Fibroblast of lung (primary cell): ENCODE measurements around the gene MRPL21. TPM values are rescaled to one million over a fixed set of nuclear protein-coding genes. Genes with fewer than 3 reads are reported as not detected.

ENCODE experiments used
- DNase-seq, 2 donors: peaks; one replicate each; pipeline versions ENCODE4 v3.0.0 to v3.0.0-alpha.2; 2010; ENCODE audit warnings: low read depth in 2 of 2
- H2AFZ ChIP-seq: 2 replicates; pipeline ENCODE4 v1.5.1; 2012; ENCODE audit warnings: low read length, control low read depth, inconsistent platforms
- H3K27ac ChIP-seq: 2 replicates; pipeline ENCODE4 v1.5.1; 2011; ENCODE audit warnings: low read length, control low read depth; ENCODE audit not compliant: insufficient read depth
- H3K27me3 ChIP-seq: 2 replicates; pipeline ENCODE4 v1.5.1; 2011; ENCODE audit warnings: mild to moderate bottlenecking, low read length; ENCODE audit not compliant: control insufficient read depth, insufficient read depth
- H3K36me3 ChIP-seq: 2 replicates; pipeline ENCODE4 v1.5.1; 2011; ENCODE audit warnings: low read length; ENCODE audit not compliant: control insufficient read depth, insufficient read depth
- H3K4me1 ChIP-seq: 2 replicates; pipeline ENCODE4 v1.5.1; 2011; ENCODE audit warnings: low read length; ENCODE audit not compliant: control insufficient read depth, insufficient read depth; ENCODE audit errors: extremely low read depth
- H3K4me2 ChIP-seq: 2 replicates; pipeline ENCODE4 v1.5.1; 2011; ENCODE audit warnings: low read length, control low read depth; ENCODE audit not compliant: insufficient read depth; ENCODE audit errors: extremely low read depth
- H3K4me3 ChIP-seq, 4 experiments: fragments of 200-600 bp in 1 of 4; sonication (generic) in 1 of 4; replicated peaks in 1 of 4; 2 replicates each; pipeline ENCODE4 v1.5.1; 2011 to 2016; ENCODE audit warnings: low read length in 4 of 4, low read depth in 3 of 4, mild to moderate bottlenecking in 3 of 4, control low read depth in 2 of 4, inconsistent platforms in 1 of 4, mixed read lengths in 1 of 4; ENCODE audit not compliant: insufficient read depth in 1 of 4; ENCODE audit errors: control extremely low read depth in 1 of 4
- H3K79me2 ChIP-seq: 2 replicates; pipeline ENCODE4 v1.5.1; 2012; ENCODE audit warnings: mild to moderate bottlenecking, low read length, inconsistent platforms; ENCODE audit not compliant: control insufficient read depth, insufficient read depth
- H3K9ac ChIP-seq: 2 replicates; pipeline ENCODE4 v1.5.1; 2011; ENCODE audit warnings: mild to moderate bottlenecking, low read length, control low read depth; ENCODE audit not compliant: insufficient read depth
- H3K9me3 ChIP-seq: 2 replicates; pipeline ENCODE4 v1.5.1; 2012; ENCODE audit warnings: low read depth, low read length; ENCODE audit not compliant: control insufficient read depth, insufficient read depth
- H4K20me1 ChIP-seq: 2 replicates; pipeline ENCODE4 v1.5.1; 2011; ENCODE audit warnings: low read length; ENCODE audit not compliant: control insufficient read depth, insufficient read depth; ENCODE audit errors: extremely low read depth
- EZH2 ChIP-seq: IDR thresholded peaks from 2 replicates; pipeline ENCODE4 v1.5.1; 2012; ENCODE audit warnings: low read length, control low read depth, mild to moderate bottlenecking; ENCODE audit errors: missing control alignments
- polyA plus RNA-seq, 2 donors: library from polyadenylated mRNA; depleted of rRNA in 1 of 2; stranded (reverse) in 1 of 2; unstranded in 1 of 2; fragments of >200 nt; gene quantifications; 2 replicates each; pipeline ENCODE4 v1.2.1, GENCODE V29; 2011 to 2012; ENCODE audit warnings: missing spikeins in 1 of 2
- total RNA-seq: library from RNA; depleted of rRNA; stranded (reverse); fragments of >200 nt; gene quantifications from 2 replicates; pipeline ENCODE4 v1.2.1, GENCODE V29; 2014
- TF ChIP-seq, protein P1 (sequence below), 2 donors: IDR thresholded peaks in 1 of 2; conservative IDR thresholded peaks in 1 of 2; 1 replicate in 1 of 2; 2 replicates in 1 of 2; pipeline ENCODE4 v1.5.1; 2011 to 2012; ENCODE audit warnings: low read length in 2 of 2, control low read depth in 1 of 2, inconsistent platforms in 1 of 2, low read depth in 1 of 2, mild to moderate bottlenecking in 1 of 2

Gene MRPL21
- total and polyA plus RNA-seq, 2 donors (not counting 1 experiment from before 2014, with no cell fraction given): 31.6 to 59.9 TPM

GRCh38 chr11:68948935-68949334 is 45.3 kb upstream of the MRPL21 start:
- Histone ChIP-seq H3K36me3 (no peaks in the 10 kb centered on the region), H2AFZ (no peak overlapping the region), H3K4me2 (no peak overlapping the region), H3K9me3 (no peaks in the 10 kb centered on the region), H3K27ac (no peak overlapping the region), H3K27me3 (no peaks in the 10 kb centered on the region), H3K79me2 (no peaks in the 10 kb centered on the region), H4K20me1 (no peaks in the 10 kb centered on the region), H3K9ac (no peak overlapping the region), H3K4me1 (peaks cover 2% of the 10 kb centered on the region), H3K4me3 (no peak overlapping the region)
- TF ChIP-seq, protein P1, sequence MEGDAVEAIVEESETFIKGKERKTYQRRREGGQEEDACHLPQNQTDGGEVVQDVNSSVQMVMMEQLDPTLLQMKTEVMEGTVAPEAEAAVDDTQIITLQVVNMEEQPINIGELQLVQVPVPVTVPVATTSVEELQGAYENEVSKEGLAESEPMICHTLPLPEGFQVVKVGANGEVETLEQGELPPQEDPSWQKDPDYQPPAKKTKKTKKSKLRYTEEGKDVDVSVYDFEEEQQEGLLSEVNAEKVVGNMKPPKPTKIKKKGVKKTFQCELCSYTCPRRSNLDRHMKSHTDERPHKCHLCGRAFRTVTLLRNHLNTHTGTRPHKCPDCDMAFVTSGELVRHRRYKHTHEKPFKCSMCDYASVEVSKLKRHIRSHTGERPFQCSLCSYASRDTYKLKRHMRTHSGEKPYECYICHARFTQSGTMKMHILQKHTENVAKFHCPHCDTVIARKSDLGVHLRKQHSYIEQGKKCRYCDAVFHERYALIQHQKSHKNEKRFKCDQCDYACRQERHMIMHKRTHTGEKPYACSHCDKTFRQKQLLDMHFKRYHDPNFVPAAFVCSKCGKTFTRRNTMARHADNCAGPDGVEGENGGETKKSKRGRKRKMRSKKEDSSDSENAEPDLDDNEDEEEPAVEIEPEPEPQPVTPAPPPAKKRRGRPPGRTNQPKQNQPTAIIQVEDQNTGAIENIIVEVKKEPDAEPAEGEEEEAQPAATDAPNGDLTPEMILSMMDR (conservative IDR thresholded peaks at IDR 0.05 in 1 of 2, IDR thresholded peaks at IDR 0.05 in 1 of 2; ENCODE audit: low read depth in 1 of 2, low read length in 2 of 2): no peak
- no peak for TF ChIP-seq EZH2
- DNase-seq: peak in 1 of 2 donors; percentile 20

- Histone ChIP-seq H3K79me2 (no peaks in the 10 kb centered on the region), H3K27me3 (no peaks in the 10 kb centered on the region), H3K9ac (no peak overlapping the region), H3K36me3 (no peaks in the 10 kb centered on the region), H3K4me1 (peaks cover 2% of the 10 kb centered on the region), H3K4me2 (no peak overlapping the region), H4K20me1 (no peaks in the 10 kb centered on the region), H3K27ac (no peak overlapping the region), H3K4me3 (no peak overlapping the region), H2AFZ (no peak overlapping the region), H3K9me3 (no peaks in the 10 kb centered on the region)
- DNase-seq: peak in 1 of 2 donors; percentile 24
- TF ChIP-seq, protein P1 (conservative IDR thresholded peaks at IDR 0.05 in 1 of 2, IDR thresholded peaks at IDR 0.05 in 1 of 2; ENCODE audit: low read depth in 1 of 2, low read length in 2 of 2): no peak
- no peak for TF ChIP-seq EZH2
These were observed 44.9 kb upstream of the MRPL21 start for GRCh38 chr11:68948496-68948895.

GRCh38 chr11:68947151-68947550 is 43.5 kb upstream of the MRPL21 start:
- no peak overlapping the region for H3K9ac ChIP-seq
- no peak overlapping the region for H3K4me3 ChIP-seq
- peaks cover 2% of the 10 kb centered on the region for H3K4me1 ChIP-seq
- H4K20me1 ChIP-seq: no peaks in the 10 kb centered on the region
- no peak overlapping the region for H3K27ac ChIP-seq
- H3K4me2 ChIP-seq: no peak overlapping the region
- H2AFZ ChIP-seq: no peak overlapping the region
- DNase-seq: no peak
- no peaks in the 10 kb centered on the region for H3K27me3 ChIP-seq
- no peaks in the 10 kb centered on the region for H3K79me2 ChIP-seq
- H3K36me3 ChIP-seq: no peaks in the 10 kb centered on the region
- H3K9me3 ChIP-seq: no peaks in the 10 kb centered on the region
- TF ChIP-seq, protein P1 (conservative IDR thresholded peaks at IDR 0.05 in 1 of 2, IDR thresholded peaks at IDR 0.05 in 1 of 2; ENCODE audit: low read depth in 1 of 2, low read length in 2 of 2): no peak
- TF ChIP-seq EZH2: no peak
